Right lobe of liver (tissue), 6 donors: Measurements from ENCODE around the gene MYL10. TPM values are rescaled to one million over a fixed set of nuclear protein-coding genes. Genes with fewer than 3 reads are reported as not detected.

Source experiments
- ATAC-seq, 4 donors: fragments of 200-7000 bp; cut with Tn5 transposase; one replicate each; pipeline ENCODE4 v1.9.1; 2020; ENCODE audit warnings: mild to moderate bottlenecking in 4 of 4, moderate library complexity in 4 of 4
- DNase-seq, 3 donors: peaks; one replicate each; pipeline ENCODE4 v3.0.0-alpha.2; 2020
- H3K27ac ChIP-seq, 3 donors: fragments of 200-600 bp; one replicate each; pipeline ENCODE4 v1.8.0; 2022
- H3K27me3 ChIP-seq, 2 donors: fragments of 200-600 bp; one replicate each; pipeline ENCODE4 v1.8.0; 2022
- H3K36me3 ChIP-seq, 4 donors: fragments of 200-600 bp; sonication (generic) in 1 of 4; one replicate each; pipeline versions ENCODE4 v1.5.1 to v1.8.0; 2017 to 2022; ENCODE audit warnings: control low read depth in 1 of 4
- H3K4me1 ChIP-seq, 4 donors: fragments of 200-600 bp; sonication (generic) in 1 of 4; one replicate each; pipeline versions ENCODE4 v1.5.1 to v1.8.0; 2017 to 2022; ENCODE audit warnings: control low read depth in 1 of 4
- H3K4me3 ChIP-seq, 3 donors: fragments of 200-600 bp; one replicate each; pipeline ENCODE4 v1.8.0; 2022
- H3K9me3 ChIP-seq, 4 donors: fragments of 200-600 bp; sonication (generic) in 1 of 4; one replicate each; pipeline versions ENCODE4 v1.5.1 to v1.8.0; 2017 to 2022; ENCODE audit warnings: control low read depth in 1 of 4
- CTCF ChIP-seq, 4 donors: fragments of 200-600 bp in 3 of 4; fragments of 450-650 bp in 1 of 4; IDR thresholded peaks; one replicate each; pipeline versions ENCODE4 v1.5.1 to v1.8.0; 2016 to 2022; ENCODE audit warnings: antibody characterized with exemption in 4 of 4, mild to moderate bottlenecking in 2 of 4
- POLR2A ChIP-seq: fragments of 450-650 bp; IDR thresholded peaks from one replicate; pipeline ENCODE4 v1.6.1; 2017; ENCODE audit warnings: antibody characterized with exemption, mild to moderate bottlenecking
- WGBS: methylation state at CpG from one replicate; pipeline ENCODE4 v1.1.6; 2018; ENCODE audit warnings: low coverage, low lambda C conversion rate; ENCODE audit not compliant: insufficient coverage; ENCODE audit errors: missing lambda C conversion rate; 5-methylcytosine and 5-hydroxymethylcytosine counted together
- intact Hi-C, 2 donors: fragments of 100-400 bp; cut with DNase I; formaldehyde crosslinking; loops; one replicate each; pipeline versions ENCODE4 v1.11.2 to v1.14.1; 2022
- total RNA-seq, 6 experiments: library from RNA; depleted of rRNA in 2 of 6; stranded (reverse); fragments of >200 nt in 2 of 6; fragmentation: NEBNext Ultra II Directional in 3 of 6; extraction: Animal tissue kit (Norgen Biotek cat#: 25700) in 3 of 6; gene quantifications; one replicate each; pipeline versions ENCODE4 v1.1.0 to v1.2.4, GENCODE V29; 2016 to 2023
- donor health status: DM: no; HTN: yes; CAD: no.
- donor health status: DM: no; HTN: no; CAD: no.
- donor health status: DM: no; HTN: no; CAD: no.
- donor health status: DM: no; HTN: yes; CAD: no.
- donor health status: DM: no; HTN: yes; CAD: no.

Gene MYL10
- total RNA-seq, 6 experiments from 2014 or later = not detected

- intact Hi-C loops = loop anchor here in 1 of 2 donors (10.0 kb wide), 1 partner anchor 110 kb away; no protein-coding TSS in a partner anchor
These were observed 35.9 kb upstream of the MYL10 start for GRCh38 chr7:101664893-101665471.

GRCh38 chr7:101664436-101664835 lies 35.3 kb upstream of the MYL10 start:
- Histone ChIP-seq H3K36me3 (no peaks in the 10 kb centered on the region), H3K4me3 (no peak overlapping the region), H3K9me3 (no peaks in the 10 kb centered on the region), H3K27ac (no peak overlapping the region), H3K4me1 (no peaks in the 10 kb centered on the region), H3K27me3 (no peaks in the 10 kb centered on the region)
- 56% methylated on average over 6 of the region's 9 CpGs for WGBS
- intact Hi-C loops = loop anchor here in 1 of 2 donors (10.0 kb wide), 1 partner anchor 110 kb away; no protein-coding TSS in a partner anchor
- TF ChIP-seq CTCF (IDR thresholded peaks at IDR 0.05) = no peak
- TF ChIP-seq POLR2A = no peak
- DNase-seq (no peak), ATAC-seq (no peak)

More at GRCh38 chr7:101664893-101665471, 35.9 kb upstream of the MYL10 start:
- no peak overlapping the region for H3K27ac ChIP-seq
- 50% methylated on average over 4 of the region's 10 CpGs for WGBS
- H3K9me3 ChIP-seq = no peaks in the 10 kb centered on the region
- no peaks in the 10 kb centered on the region for H3K27me3 ChIP-seq
- ATAC-seq (no peak), DNase-seq (no peak)
- H3K4me1 ChIP-seq = no peaks in the 10 kb centered on the region
- H3K36me3 ChIP-seq = no peaks in the 10 kb centered on the region
- H3K4me3 ChIP-seq = no peak overlapping the region
- no peak for TF ChIP-seq CTCF (IDR thresholded peaks at IDR 0.05)
- TF ChIP-seq POLR2A = no peak

- 81% methylated on average over 6 of the region's 6 CpGs for WGBS
- Histone ChIP-seq H3K9me3 (no peaks in the 10 kb centered on the region), H3K4me3 (no peak overlapping the region), H3K27me3 (no peaks in the 10 kb centered on the region), H3K4me1 (no peaks in the 10 kb centered on the region), H3K36me3 (no peaks in the 10 kb centered on the region), H3K27ac (no peak overlapping the region)
- TF ChIP-seq CTCF (IDR thresholded peaks at IDR 0.05) (no peak), POLR2A (no peak)
- DNase-seq (no peak), ATAC-seq (no peak)
- intact Hi-C loops = loop anchor here in 1 of 2 donors (10.0 kb wide), 1 partner anchor 109 kb away; no protein-coding TSS in a partner anchor
These were observed 34.7 kb upstream of the MYL10 start for GRCh38 chr7:101663747-101664146.

- WGBS = 32% methylated on average over 9 of the region's 9 CpGs
- no peaks in the 10 kb centered on the region for H3K9me3 ChIP-seq
- intact Hi-C loops = loop anchor here in 1 of 2 donors (10.0 kb wide), 1 partner anchor 108 kb away; no protein-coding TSS in a partner anchor
- no peak overlapping the region for H3K27ac ChIP-seq
- TF ChIP-seq POLR2A = no peak
- ATAC-seq (no peak), DNase-seq (no peak)
- H3K27me3 ChIP-seq = no peaks in the 10 kb centered on the region
- no peaks in the 10 kb centered on the region for H3K36me3 ChIP-seq
- no peaks in the 10 kb centered on the region for H3K4me1 ChIP-seq
- no peak overlapping the region for H3K4me3 ChIP-seq
These were observed 33.4 kb upstream of the MYL10 start for GRCh38 chr7:101662447-101662998.

GRCh38 chr7:101659706-101660105 lies 30.6 kb upstream of the MYL10 start:
- Histone ChIP-seq H3K27me3 (no peaks in the 10 kb centered on the region), H3K4me3 (no peak overlapping the region), H3K27ac (no peak overlapping the region), H3K4me1 (no peaks in the 10 kb centered on the region), H3K9me3 (no peaks in the 10 kb centered on the region), H3K36me3 (no peaks in the 10 kb centered on the region)
- intact Hi-C loops = loop anchor here in 1 of 2 donors (10.0 kb wide), 1 partner anchor 105 kb away; no protein-coding TSS in a partner anchor
- WGBS = 86% methylated on average over 2 of the region's 2 CpGs
- no peak for TF ChIP-seq POLR2A
- no peak for TF ChIP-seq CTCF (IDR thresholded peaks at IDR 0.05)
- DNase-seq (no peak), ATAC-seq (no peak)
